Measurements from ENCODE around the gene TRDN. TPM values are rescaled to one million over a fixed set of nuclear protein-coding genes. Genes with fewer than 3 reads are reported as not detected.

Gene TRDN
- total RNA-seq, 1 experiment from 2014 or later, result 10.4 TPM

GRCh38 chr6:123176706-123177105 is 460.0 kb downstream of the TRDN start:
- Histone ChIP-seq H3K4ac (ENCODE audit: low read depth, low read length) (no peak overlapping the region), H3K27ac (ENCODE audit: insufficient read length, low read depth, low read length) (no peak overlapping the region), H3K56ac (ENCODE audit: insufficient read length, low read depth, low read length) (no peak overlapping the region), H3K27me3 (ENCODE audit: insufficient read depth, low read length) (no peaks in the 10 kb centered on the region), H4K91ac (ENCODE audit: insufficient read length, low read depth, low read length) (no peak overlapping the region), H3K79me1 (ENCODE audit: insufficient read depth, low read depth, low read length, poor library complexity, severe bottlenecking) (no peaks in the 10 kb centered on the region), H3K23me2 (ENCODE audit: insufficient read length, low read depth, low read length, poor library complexity, severe bottlenecking) (no peaks in the 10 kb centered on the region), H2BK15ac (ENCODE audit: low read depth, low read length) (no peak overlapping the region), H4K8ac (replicated peaks; ENCODE audit: insufficient read length, low read depth, low read length) (no peak overlapping the region), H2AFZ (ENCODE audit: low read length) (no peak overlapping the region), H3K9me3 (ENCODE audit: control insufficient read depth, low read depth, low read length) (no peaks in the 10 kb centered on the region), H3T11ph (ENCODE audit: low read length) (no peak overlapping the region), H2AK5ac (ENCODE audit: insufficient read length, low read length) (no peak overlapping the region), H3K9ac (ENCODE audit: extremely low read depth, insufficient read length, low read length) (no peak overlapping the region), H2BK12ac (ENCODE audit: insufficient read length, low read depth, low read length) (no peak overlapping the region), H3K4me1 (ENCODE audit: insufficient read depth, low read length) (no peaks in the 10 kb centered on the region), H2BK5ac (ENCODE audit: insufficient read length, low read length) (no peak overlapping the region), H4K5ac (ENCODE audit: insufficient read length, low read depth, low read length) (no peak overlapping the region), H3K79me2 (ENCODE audit: insufficient read depth, low read length) (no peaks in the 10 kb centered on the region), H3K18ac (ENCODE audit: insufficient read length, low read depth, low read length) (no peak overlapping the region), H2BK20ac (ENCODE audit: low read depth, low read length, poor library complexity, severe bottlenecking) (no peak overlapping the region), H4K20me1 (ENCODE audit: control insufficient read depth, insufficient read depth, insufficient read length) (no peaks in the 10 kb centered on the region), H3K14ac (ENCODE audit: insufficient read depth, low read length) (no peak overlapping the region), H3K4me2 (ENCODE audit: insufficient read depth, insufficient read length, low read length) (no peak overlapping the region), H3K23ac (ENCODE audit: insufficient read length, low read depth, low read length) (no peak overlapping the region), H2BK120ac (ENCODE audit: low read depth, low read length, poor library complexity, severe bottlenecking) (no peak overlapping the region)
- no CpG with 5 or more reads among the region's 1 CpG for WGBS (ENCODE audit: extremely low coverage, insufficient read length, low lambda C conversion rate)
- no peak for TF ChIP-seq CTCF (conservative IDR thresholded peaks at IDR 0.05)
- H3K27ac Mint-ChIP-seq, result no peak overlapping the region
- H3K4me1 Mint-ChIP-seq, result no peaks in the 10 kb centered on the region
- H3K4me3 Mint-ChIP-seq, result no peak overlapping the region
- no peaks in the 10 kb centered on the region; a peak in 1 of 5 replicates for H3K9me3 Mint-ChIP-seq
- no peaks in the 10 kb centered on the region for H3K36me3 Mint-ChIP-seq (ENCODE audit: insufficient read depth in 1 of 3, low read depth in 3 of 3)
- H3K27me3 Mint-ChIP-seq (ENCODE audit: low read depth), result no peaks in the 10 kb centered on the region
- DNase-seq, result no peak
